Left cardiac atrium (tissue), 4 donors: ENCODE results near the gene SPATS1. TPM values are rescaled to one million over a fixed set of nuclear protein-coding genes. Genes with fewer than 3 reads are reported as not detected.
"Not testable (repeated sequence)": the region's sequence is repeated elsewhere in the genome, so short reads cannot be mapped to it uniquely, and the experiment has no call there.

Source experiments
- ATAC-seq, 2 donors: fragments of 200-7000 bp; cut with Tn5 transposase; one replicate each; pipeline ENCODE4 v1.9.1; 2020; ENCODE audit warnings: mild to moderate bottlenecking in 2 of 2, moderate library complexity in 2 of 2
- DNase-seq: peaks from one replicate; pipeline ENCODE4 v3.0.0-alpha.2; 2020
- intact Hi-C, 2 donors: fragments of 100-400 bp; cut with DNase I; formaldehyde crosslinking; loops; one replicate each; pipeline versions ENCODE4 v1.14.1 to v1.15.1; 2022 to 2023
- total RNA-seq, 2 donors: library from RNA; stranded (reverse); fragmentation: NEBNext Ultra II Directional; extraction: Animal tissue kit (Norgen Biotek cat#: 25700); gene quantifications; one replicate each; pipeline ENCODE4 v1.2.1, GENCODE V29; 2021
- donor health status: DM: no; HTN: yes; CAD: no.
- donor health status: DM: no; HTN: yes; CAD: no; lungs with severe emphysema.
- donor health status: DM: yes; HTN: yes; CAD: no.
- donor health status: Dilated cardiomyopathy.

The SPATS1 gene
- total RNA-seq, 2 donors from 2014 or later = not detected

- ATAC-seq (no peak), DNase-seq (no peak)
- intact Hi-C loops = no loop called here
Observed at GRCh38 chr6:44309631-44310030, 32.8 kb upstream of the SPATS1 start.

GRCh38 chr6:44310241-44310640, 32.2 kb upstream of the SPATS1 start:
- DNase-seq = no peak
- intact Hi-C loops = no loop called here
- no peak for ATAC-seq

DNA sequence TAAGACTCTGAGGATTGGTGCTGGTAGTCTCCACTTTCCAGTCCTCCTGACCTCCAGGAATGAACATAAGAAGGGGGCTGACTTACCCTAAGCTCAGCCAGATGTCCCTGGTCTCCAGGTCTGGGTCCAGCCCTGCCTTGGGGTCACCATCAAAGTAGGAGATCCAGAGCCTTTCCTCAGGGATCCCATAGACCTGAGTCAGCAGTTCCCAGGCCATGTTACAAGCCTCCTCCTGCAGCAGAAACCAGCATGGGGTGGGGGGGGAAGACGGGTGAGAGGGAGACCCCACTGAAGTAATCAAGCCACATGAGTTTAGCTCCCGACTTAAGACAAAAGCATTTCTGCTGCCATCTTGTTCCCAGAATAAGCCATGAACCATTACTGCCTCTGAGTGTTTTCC, 31.1 kb upstream of the SPATS1 start:
- DNase-seq (no peak), ATAC-seq (no peak)
- intact Hi-C loops = no loop called here

- DNase-seq = no peak
- intact Hi-C loops = no loop called here
- ATAC-seq = no peak
Observed at GRCh38 chr6:44311767-44312166, 30.7 kb upstream of the SPATS1 start.

DNA sequence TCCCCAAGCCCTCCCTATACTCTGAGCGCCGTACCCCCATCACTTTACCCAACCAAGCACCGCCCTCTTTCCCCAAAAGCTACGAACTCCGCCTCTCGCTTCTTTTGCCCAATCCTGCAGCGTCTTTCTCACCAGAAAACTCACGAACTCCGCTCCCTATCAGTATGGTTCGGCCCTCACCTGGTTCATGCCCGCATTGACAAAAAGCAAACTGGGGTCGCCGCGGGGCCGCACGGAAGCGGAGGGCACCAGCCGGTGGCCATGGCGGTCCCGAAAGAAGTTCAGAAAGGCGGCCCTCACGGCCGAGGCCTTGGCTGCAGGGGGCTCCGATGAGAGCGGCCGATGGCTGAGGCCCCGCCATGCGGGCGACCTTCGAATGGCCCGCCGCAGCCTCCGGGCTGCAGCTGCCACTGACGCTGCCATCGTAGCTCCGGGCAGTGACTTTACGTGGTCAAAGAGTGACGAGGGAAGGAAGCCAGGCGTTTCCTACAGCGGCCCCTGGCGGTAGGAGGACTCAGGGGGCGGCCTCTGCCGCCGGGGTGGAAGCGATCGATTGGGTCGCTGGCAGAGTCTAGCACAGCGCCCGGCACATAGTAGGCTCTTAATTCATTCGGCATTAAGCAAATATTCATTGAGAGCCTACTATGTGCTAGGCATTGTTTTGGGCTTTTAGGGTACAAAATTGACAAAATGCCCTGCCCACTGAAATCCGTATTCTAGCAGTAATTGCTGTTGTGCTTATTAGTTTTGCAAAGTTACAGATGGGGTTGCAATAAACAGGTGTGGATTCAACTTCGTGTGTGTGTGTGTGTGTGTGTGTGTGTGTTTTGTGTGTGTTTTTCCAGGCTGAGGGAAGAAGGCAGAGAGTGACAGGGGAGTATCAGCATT, 29.3 kb upstream of the SPATS1 start, which contains the start of gene AARS2:
AARS2 (minus strand) TSS at position 447 of the 888 bp plus-strand sequence; CDS start at position 423, 24 bp downstream.
- DNase-seq (peak; percentile 89), ATAC-seq (peak; percentile 94 to 98)
- intact Hi-C loops = no loop called here

DNA sequence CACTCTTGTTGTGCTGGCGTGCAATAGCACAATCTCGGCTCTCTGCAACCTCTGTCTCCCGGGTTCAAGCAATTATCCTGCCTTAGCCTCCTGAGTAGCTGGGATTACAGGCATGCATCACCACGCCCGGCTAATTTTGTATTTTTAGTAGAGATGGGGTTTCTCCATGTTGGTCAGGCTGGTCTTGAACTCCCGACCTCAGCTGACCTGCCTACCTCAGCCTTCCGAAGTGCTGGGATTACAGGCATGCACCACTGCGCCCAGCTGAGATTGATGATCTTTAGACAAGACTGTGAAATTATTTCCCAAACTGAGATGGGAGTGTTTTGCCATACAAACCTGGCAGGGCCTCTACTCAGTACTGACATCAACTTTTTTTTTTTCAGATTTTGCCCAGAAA, 27.8 kb upstream of the SPATS1 start:
- ATAC-seq, intact Hi-C loops, DNase-seq: not testable (repeated sequence)

DNA sequence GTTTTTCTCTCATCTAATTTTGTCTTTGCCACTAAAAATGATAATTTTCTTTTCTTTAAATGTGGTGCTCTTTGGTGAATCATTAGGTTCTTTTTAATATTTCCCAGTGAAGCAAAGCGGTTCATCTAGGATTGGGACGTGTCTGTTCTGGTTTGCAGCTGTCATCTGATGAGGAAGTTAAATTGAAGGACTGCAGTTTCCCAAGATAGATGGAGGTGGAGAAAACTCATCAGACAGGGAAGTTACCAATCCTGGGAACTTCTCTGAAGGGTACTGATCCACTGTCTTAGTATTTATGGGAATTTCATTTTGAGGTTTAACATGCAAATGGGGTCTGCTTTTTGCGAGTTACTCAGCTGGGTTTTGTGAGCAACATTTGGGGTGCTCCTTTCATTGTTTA, 26.9 kb upstream of the SPATS1 start:
- intact Hi-C loops = no loop called here
- DNase-seq (no peak), ATAC-seq (no peak)

DNA sequence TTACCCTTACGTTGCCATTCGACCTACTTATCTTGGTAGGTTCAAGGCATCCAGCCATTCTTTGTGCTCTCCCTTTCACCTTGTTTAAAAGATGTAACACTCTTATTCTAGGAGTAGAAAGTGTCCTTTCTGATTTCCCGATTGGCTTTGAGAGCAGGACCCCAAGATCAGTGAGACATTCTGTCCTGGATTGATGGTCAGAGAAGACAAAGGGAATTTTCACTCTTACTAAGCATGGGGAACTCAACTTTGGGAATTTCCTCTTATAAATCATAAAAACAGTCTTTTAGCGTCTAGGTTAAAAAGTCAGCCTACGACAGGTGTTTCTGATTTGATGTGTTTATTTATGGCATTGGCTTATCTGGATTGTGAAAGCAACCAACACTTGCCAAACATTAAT, 26.5 kb upstream of the SPATS1 start:
- ATAC-seq = no peak
- DNase-seq = no peak
- intact Hi-C loops = no loop called here

GRCh38 chr6:44316481-44316880, 26.0 kb upstream of the SPATS1 start:
- intact Hi-C loops = no loop called here
- ATAC-seq (no peak), DNase-seq (no peak)

- intact Hi-C loops, ATAC-seq, DNase-seq: not testable (repeated sequence)
Observed at GRCh38 chr6:44317136-44317631, 25.3 kb upstream of the SPATS1 start.

DNA sequence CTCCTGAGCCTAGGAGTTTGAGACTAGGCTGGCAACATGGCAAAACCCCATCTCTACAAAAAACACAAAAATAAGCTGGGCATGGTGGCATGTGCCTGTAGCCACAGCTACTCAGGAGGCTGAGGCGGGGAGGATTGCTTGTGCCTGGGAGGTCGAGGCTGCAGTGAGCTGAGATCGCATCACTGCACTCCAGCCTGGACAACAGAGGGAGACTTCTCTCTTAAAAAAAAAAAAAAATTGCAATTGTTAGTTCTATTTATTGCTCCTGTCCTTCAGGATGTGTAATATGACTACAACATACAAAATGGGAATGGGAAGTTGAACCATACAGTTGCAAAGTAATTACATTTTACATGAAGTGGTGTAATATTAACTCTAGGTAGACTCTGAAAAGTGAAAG, 21.2 kb upstream of the SPATS1 start:
- no peak for ATAC-seq
- intact Hi-C loops = no loop called here
- no peak for DNase-seq

GRCh38 chr6:44327096-44327495, 15.4 kb upstream of the SPATS1 start:
- no peak for ATAC-seq
- intact Hi-C loops = no loop called here
- no peak for DNase-seq

- no peak for DNase-seq
- ATAC-seq = no peak
- intact Hi-C loops = no loop called here
Observed at GRCh38 chr6:44327760-44328159, 14.7 kb upstream of the SPATS1 start.

DNA sequence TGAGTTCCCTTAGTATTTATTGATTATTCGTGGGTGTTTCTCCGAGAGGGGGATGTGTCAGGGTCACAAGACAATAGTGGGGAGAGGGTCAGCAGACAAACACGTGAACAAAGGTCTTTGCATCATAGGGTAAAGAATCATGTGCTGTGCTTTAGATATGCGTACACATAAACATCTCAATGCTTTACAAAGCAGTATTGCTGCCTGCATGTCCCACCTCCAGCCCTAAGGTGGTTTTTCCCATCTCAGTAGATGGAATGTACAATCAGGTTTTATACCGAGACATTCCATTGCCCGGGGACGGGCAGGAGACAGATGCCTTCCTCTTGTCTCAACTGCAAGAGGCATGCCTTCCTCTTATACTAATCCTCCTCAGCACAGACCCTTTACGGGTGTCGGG, 14.2 kb upstream of the SPATS1 start:
- intact Hi-C loops, DNase-seq, ATAC-seq: not testable (repeated sequence)

DNA sequence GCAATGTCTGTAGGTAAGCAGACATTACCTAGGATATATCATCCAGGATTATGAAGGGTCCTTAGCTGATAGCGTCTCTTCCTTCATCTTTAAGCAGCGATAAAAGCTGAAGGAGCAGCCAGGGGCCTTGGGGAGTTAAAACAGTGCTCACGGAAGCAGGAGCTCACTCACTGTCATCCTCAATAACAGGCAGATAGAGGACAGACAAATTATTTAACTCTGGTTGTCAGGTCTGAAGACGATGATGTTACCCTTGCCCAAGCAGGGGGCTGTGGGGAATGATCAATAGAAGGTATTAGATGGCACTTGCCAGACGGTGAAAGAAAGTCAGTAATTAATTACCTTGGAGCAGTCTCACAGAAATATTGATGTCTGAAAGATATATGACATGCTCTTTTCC, 12.6 kb upstream of the SPATS1 start:
- no peak for DNase-seq
- intact Hi-C loops = loop anchor here (5.0 to 10.0 kb wide), 3 partner anchors 53 to 175 kb away; partner anchors contain the start of gene CAPN11 (in 1 of the 2)
- ATAC-seq = no peak

- no peak for ATAC-seq
- intact Hi-C loops = loop anchor here (5.0 to 10.0 kb wide), 3 partner anchors 55 to 178 kb away; partner anchors contain the start of gene CAPN11 (in 1 of the 2)
Observed at GRCh38 chr6:44332585-44332984, 9.9 kb upstream of the SPATS1 start.

DNA sequence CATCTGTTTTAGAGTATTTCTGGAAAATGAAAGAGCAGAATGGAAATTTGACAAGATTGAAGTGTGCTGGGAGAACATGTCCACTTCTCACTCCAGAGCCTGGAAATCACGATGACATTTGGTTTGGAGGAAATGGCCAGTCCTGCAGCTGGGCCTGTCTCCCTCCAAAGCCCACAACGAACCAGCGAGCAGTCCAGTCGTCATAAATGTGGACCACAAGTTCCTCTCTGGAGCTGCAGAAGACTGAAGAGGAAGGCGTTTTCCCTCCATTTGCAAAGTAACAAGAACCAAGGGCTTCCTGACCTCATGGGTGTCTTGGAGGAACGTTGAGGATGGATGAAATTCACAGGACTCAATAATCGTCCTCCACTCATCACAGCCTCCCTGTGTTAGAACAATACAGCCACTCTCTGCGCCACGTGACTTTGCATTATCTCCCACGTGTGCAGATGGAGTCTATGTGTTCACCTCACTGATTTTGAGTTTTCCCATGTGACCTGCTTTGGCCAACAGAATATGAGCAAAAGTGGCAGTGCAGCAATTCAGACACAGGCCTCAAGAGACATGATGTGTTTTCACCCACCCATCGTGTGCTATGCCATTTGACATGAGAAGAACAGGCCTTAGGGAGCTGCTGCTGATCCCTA, 9.1 kb upstream of the SPATS1 start:
- DNase-seq = no peak
- intact Hi-C loops = loop anchor here (5.0 to 10.0 kb wide), 3 partner anchors 56 to 179 kb away; partner anchors contain the start of gene CAPN11 (in 1 of the 2)
- ATAC-seq = peak in 1 of 2 donors; percentile 15

More at GRCh38 chr6:44332585-44332984, 9.9 kb upstream of the SPATS1 start:
- no peak for DNase-seq

- ATAC-seq = no peak
- intact Hi-C loops = loop anchor here (5.0 to 10.0 kb wide), 3 partner anchors 57 to 179 kb away; partner anchors contain the start of gene CAPN11 (in 1 of the 2)
Observed at GRCh38 chr6:44333942-44334341, 8.5 kb upstream of the SPATS1 start.

DNA sequence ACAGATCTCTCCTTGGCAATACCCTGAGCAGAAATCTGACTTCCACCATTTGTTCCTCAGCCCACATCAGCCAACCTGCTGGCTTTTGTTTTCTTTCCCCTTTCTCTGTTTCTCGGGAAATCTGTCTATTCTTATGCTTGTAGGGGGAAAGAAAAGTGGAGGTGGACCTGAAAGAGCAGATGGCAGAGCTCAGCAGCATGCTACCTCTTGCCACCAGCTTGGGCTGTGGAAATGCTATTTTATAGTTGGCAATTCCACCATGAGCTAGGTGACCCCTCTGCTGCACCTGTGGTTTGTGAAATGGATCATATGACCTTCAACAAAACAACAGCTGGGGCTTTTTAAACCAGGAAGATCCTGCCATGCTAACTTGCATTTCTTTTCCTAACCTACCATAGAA, 6.8 kb upstream of the SPATS1 start:
- intact Hi-C loops = loop anchor here (2.0 to 10.0 kb wide), 4 partner anchors 69 to 238 kb away; partner anchors contain the start of gene CAPN11 (in 1 of the 2)
- DNase-seq = no peak
- ATAC-seq = no peak

More at GRCh38 chr6:44333942-44334341, 8.5 kb upstream of the SPATS1 start:
- DNase-seq = no peak
